Trophoblast cell (in vitro differentiated cells and primary cell): ENCODE results near the gene ZBTB20.
A peak's percentile ranks its signal among the peaks of the same experiment; 100 is the strongest.

Source experiments
- DNase-seq, 2 donors: peaks; one replicate each; pipeline ENCODE4 v3.0.0-alpha.2; 2016
- H2AFZ ChIP-seq: 2 replicates; pipeline ENCODE4 v1.6.1; 2013; ENCODE audit warnings: low read length, moderate library complexity, mild to moderate bottlenecking; ENCODE audit not compliant: insufficient read depth, poor library complexity
- H2AK5ac ChIP-seq: 2 replicates; pipeline ENCODE4 v1.6.1; 2013; ENCODE audit warnings: mild to moderate bottlenecking, low read length
- H2BK120ac ChIP-seq: 2 replicates; pipeline ENCODE4 v1.6.1; 2013; ENCODE audit warnings: low read length, mild to moderate bottlenecking, moderate library complexity; ENCODE audit not compliant: insufficient read depth, poor library complexity
- H2BK12ac ChIP-seq: 2 replicates; pipeline ENCODE4 v1.6.1; 2013; ENCODE audit warnings: mild to moderate bottlenecking, low read length, moderate library complexity
- H2BK5ac ChIP-seq: 2 replicates; pipeline ENCODE4 v1.6.1; 2013; ENCODE audit warnings: low read length, low read depth, moderate library complexity, mild to moderate bottlenecking; ENCODE audit not compliant: poor library complexity
- H3K14ac ChIP-seq: 2 replicates; pipeline ENCODE4 v1.6.1; 2013; ENCODE audit warnings: mild to moderate bottlenecking, low read length
- H3K18ac ChIP-seq: 2 replicates; pipeline ENCODE4 v1.6.1; 2013; ENCODE audit warnings: mild to moderate bottlenecking, low read length
- H3K23ac ChIP-seq: 2 replicates; pipeline ENCODE4 v1.6.1; 2013; ENCODE audit warnings: low read length
- H3K27ac ChIP-seq: 2 replicates; pipeline ENCODE4 v1.5.1; 2013; ENCODE audit warnings: low read depth, mild to moderate bottlenecking, inconsistent platforms, low read length, moderate library complexity
- H3K27me3 ChIP-seq: 2 replicates; pipeline ENCODE4 v1.6.1; 2013; ENCODE audit warnings: inconsistent platforms, mild to moderate bottlenecking, low read length, moderate library complexity; ENCODE audit not compliant: insufficient read depth
- H3K36me3 ChIP-seq, 2 experiments: 1 replicate in 1 of 2; 2 replicates in 1 of 2; pipeline ENCODE4 v1.6.1; 2013; ENCODE audit warnings: low read length in 2 of 2, mild to moderate bottlenecking in 2 of 2, moderate library complexity in 1 of 2; ENCODE audit not compliant: insufficient read depth in 2 of 2, control insufficient read depth in 1 of 2
- H3K4ac ChIP-seq: 2 replicates; pipeline ENCODE4 v1.6.1; 2013; ENCODE audit warnings: low read depth, mild to moderate bottlenecking, low read length, moderate library complexity
- H3K4me1 ChIP-seq, 2 experiments: 1 replicate in 1 of 2; 2 replicates in 1 of 2; pipeline ENCODE4 v1.6.1; 2013; ENCODE audit warnings: low read length in 2 of 2, mild to moderate bottlenecking in 2 of 2, moderate library complexity in 1 of 2; ENCODE audit not compliant: insufficient read depth in 2 of 2, control insufficient read depth in 1 of 2
- H3K4me2 ChIP-seq: 2 replicates; pipeline ENCODE4 v1.6.1; 2013; ENCODE audit warnings: inconsistent platforms, mild to moderate bottlenecking, low read length, moderate library complexity
- H3K4me3 ChIP-seq: 2 replicates; pipeline ENCODE4 v1.5.1; 2013; ENCODE audit warnings: mild to moderate bottlenecking, low read depth, low read length, inconsistent platforms
- H3K79me1 ChIP-seq: one replicate; pipeline ENCODE4 v1.6.1; 2013; ENCODE audit warnings: low read length
- H3K79me2 ChIP-seq: 2 replicates; pipeline ENCODE4 v1.6.1; 2013; ENCODE audit warnings: low read length, mild to moderate bottlenecking; ENCODE audit not compliant: control insufficient read depth, insufficient read depth, poor library complexity
- H3K9ac ChIP-seq: 2 replicates; pipeline ENCODE4 v1.6.1; 2013; ENCODE audit warnings: mild to moderate bottlenecking, low read length
- H3K9me3 ChIP-seq: 2 replicates; pipeline ENCODE4 v1.6.1; 2013; ENCODE audit warnings: low read depth, mild to moderate bottlenecking, control low read depth, inconsistent platforms, low read length; ENCODE audit not compliant: insufficient read depth
- H4K12ac ChIP-seq: 2 replicates; pipeline ENCODE4 v1.6.1; 2013; ENCODE audit warnings: low read depth, mild to moderate bottlenecking, low read length, moderate library complexity
- H4K8ac ChIP-seq: 2 replicates; pipeline ENCODE4 v1.6.1; 2013; ENCODE audit warnings: low read depth, mild to moderate bottlenecking, low read length, moderate library complexity
- H4K91ac ChIP-seq: one replicate; pipeline ENCODE4 v1.6.1; 2013; ENCODE audit warnings: low read depth, mild to moderate bottlenecking, low read length, moderate library complexity
- WGBS: extraction: QIAGEN DNeasy Blood & Tissue Kit; methylation state at CpG from one replicate; pipeline ENCODE4 v1.1.7; 2013; ENCODE audit warnings: missing lambda C conversion rate; ENCODE audit not compliant: insufficient read length, insufficient coverage; ENCODE audit errors: extremely low coverage; 5-methylcytosine and 5-hydroxymethylcytosine counted together

ZBTB20 gene

GRCh38 chr3:115072265-115073021 is 74.6 kb downstream of the ZBTB20 start:
- Histone ChIP-seq H3K79me1 (no peaks in the 10 kb centered on the region), H2BK120ac (no peak overlapping the region), H3K23ac (no peak overlapping the region), H4K12ac (no peak overlapping the region), H3K18ac (no peak overlapping the region), H4K8ac (no peak overlapping the region), H3K27ac (no peak overlapping the region), H3K14ac (no peak overlapping the region), H2AK5ac (no peak overlapping the region), H3K4ac (no peak overlapping the region), H2BK5ac (no peak overlapping the region), H2AFZ (no peak overlapping the region), H3K4me3 (no peak overlapping the region), H3K4me1 (no peaks in the 10 kb centered on the region), H3K9ac (no peak overlapping the region), H4K91ac (no peak overlapping the region), H2BK12ac (no peak overlapping the region), H3K27me3 (no peaks in the 10 kb centered on the region), H3K36me3 (no peaks in the 10 kb centered on the region), H3K79me2 (no peaks in the 10 kb centered on the region), H3K9me3 (no peaks in the 10 kb centered on the region), H3K4me2 (no peak overlapping the region)
- no peak for DNase-seq
- no CpG with 5 or more reads among the region's 6 CpGs for WGBS

- Histone ChIP-seq H2AK5ac (no peak overlapping the region), H3K4me1 (no peaks in the 10 kb centered on the region), H2BK5ac (no peak overlapping the region), H4K8ac (no peak overlapping the region), H3K4me3 (no peak overlapping the region), H2BK120ac (no peak overlapping the region), H4K12ac (no peak overlapping the region), H4K91ac (no peak overlapping the region), H3K4ac (no peak overlapping the region), H2BK12ac (no peak overlapping the region), H3K36me3 (no peaks in the 10 kb centered on the region), H3K79me2 (no peaks in the 10 kb centered on the region), H3K23ac (no peak overlapping the region), H3K27ac (no peak overlapping the region), H3K79me1 (no peaks in the 10 kb centered on the region), H3K14ac (no peak overlapping the region), H3K18ac (no peak overlapping the region), H3K4me2 (no peak overlapping the region), H3K9ac (no peak overlapping the region), H3K27me3 (no peaks in the 10 kb centered on the region), H3K9me3 (no peaks in the 10 kb centered on the region), H2AFZ (no peak overlapping the region)
- WGBS = no CpG with 5 or more reads among the region's 5 CpGs
- peak; percentile 6 to 41 for DNase-seq
Observed at GRCh38 chr3:115071601-115072000, 75.5 kb downstream of the ZBTB20 start.

- Histone ChIP-seq H4K8ac (no peak overlapping the region), H4K12ac (no peak overlapping the region), H3K27me3 (no peaks in the 10 kb centered on the region), H2BK5ac (no peak overlapping the region), H3K4me3 (no peak overlapping the region), H3K79me1 (no peaks in the 10 kb centered on the region), H3K79me2 (no peaks in the 10 kb centered on the region), H2AK5ac (no peak overlapping the region), H3K4me1 (no peaks in the 10 kb centered on the region), H4K91ac (no peak overlapping the region), H2AFZ (no peak overlapping the region), H3K27ac (no peak overlapping the region), H3K4me2 (no peak overlapping the region), H3K23ac (no peak overlapping the region), H3K18ac (no peak overlapping the region), H2BK12ac (no peak overlapping the region), H3K9me3 (no peaks in the 10 kb centered on the region), H3K9ac (no peak overlapping the region), H3K36me3 (no peaks in the 10 kb centered on the region), H2BK120ac (no peak overlapping the region), H3K4ac (no peak overlapping the region), H3K14ac (no peak overlapping the region)
- WGBS = no CpG with 5 or more reads among the region's 2 CpGs
- DNase-seq = peak in 1 of 2 donors; percentile 37
Observed at GRCh38 chr3:115071166-115071565, 75.9 kb downstream of the ZBTB20 start.

- Histone ChIP-seq H3K9ac (no peak overlapping the region), H4K8ac (no peak overlapping the region), H3K4me1 (no peaks in the 10 kb centered on the region), H3K14ac (no peak overlapping the region), H3K18ac (no peak overlapping the region), H4K91ac (no peak overlapping the region), H2BK12ac (no peak overlapping the region), H2BK5ac (no peak overlapping the region), H2AK5ac (no peak overlapping the region), H3K4me3 (no peak overlapping the region), H2BK120ac (no peak overlapping the region), H3K36me3 (no peaks in the 10 kb centered on the region), H3K27me3 (no peaks in the 10 kb centered on the region), H2AFZ (no peak overlapping the region), H3K27ac (no peak overlapping the region), H3K79me2 (no peaks in the 10 kb centered on the region), H3K4ac (no peak overlapping the region), H3K23ac (no peak overlapping the region), H3K9me3 (no peaks in the 10 kb centered on the region), H4K12ac (no peak overlapping the region), H3K79me1 (no peaks in the 10 kb centered on the region), H3K4me2 (no peak overlapping the region)
- DNase-seq = no peak
Observed at GRCh38 chr3:115068799-115069198, 78.3 kb downstream of the ZBTB20 start.
